ENCODE data around the gene MCM3.

- peak; percentile 83 for TF ChIP-seq CTCF (tag by site-specific recombination; IDR thresholded peaks at IDR 0.05)
- no peak for TF ChIP-seq ZNF362 (tag by site-specific recombination; IDR thresholded peaks at IDR 0.05)
- TF ChIP-seq ZBTB44 (tag by site-specific recombination; IDR thresholded peaks at IDR 0.05) = no peak; the same call in 1 of the 2 replicates
- TF ChIP-seq SCRT1 (tag by site-specific recombination; IDR thresholded peaks at IDR 0.05; ENCODE audit: borderline replicate concordance) = no peak
- no peak for TF ChIP-seq TCF7L2 (IDR thresholded peaks at IDR 0.05; ENCODE audit: borderline replicate concordance, low read depth, low read length)
- no peak for TF ChIP-seq HOXC10 (CRISPR knock-in tag; IDR thresholded peaks at IDR 0.05)
- TF ChIP-seq ZNF157 (tag by site-specific recombination; IDR thresholded peaks at IDR 0.05) = no peak
- TF ChIP-seq ZNF274 (IDR thresholded peaks at IDR 0.05; ENCODE audit: low read length) = no peak
- TF ChIP-seq ZNF274 (tag by site-specific recombination; IDR thresholded peaks at IDR 0.05; ENCODE audit: borderline replicate concordance) = no peak
- TF ChIP-seq YY1 (tag by site-specific recombination; IDR thresholded peaks at IDR 0.05) = no peak
- TF ChIP-seq ZSCAN5A (tag by site-specific recombination; IDR thresholded peaks at IDR 0.05) = no peak
Observed at GRCh38 chr6:52263709-52264540, 20.6 kb downstream of the MCM3 start.
